Neural progenitor cell (in vitro differentiated cells): ENCODE data around the gene CACNA1C. TPM values are rescaled to one million over a fixed set of nuclear protein-coding genes. Genes with fewer than 3 reads are reported as not detected.

ENCODE experiments used
- DNase-seq: peaks from one replicate; pipeline ENCODE4 v3.0.0-alpha.2; 2016; ENCODE audit warnings: low spot score
- H2AFZ ChIP-seq: fragments of 200-600 bp; sonication (generic); replicated peaks from 2 replicates; pipeline ENCODE4 v1.6.1; 2016; ENCODE audit warnings: antibody characterized with exemption
- H3F3A ChIP-seq: fragments of 200-600 bp; sonication (generic); 2 replicates; pipeline ENCODE4 v1.6.1; 2016; ENCODE audit warnings: antibody characterized with exemption, low read depth
- H3K27ac ChIP-seq: fragments of 200-600 bp; sonication (generic); 2 replicates; pipeline ENCODE4 v1.5.1; 2016; ENCODE audit warnings: mild to moderate bottlenecking
- H3K27me3 ChIP-seq: fragments of 200-600 bp; sonication (generic); 2 replicates; pipeline ENCODE4 v1.6.1; 2016; ENCODE audit warnings: mild to moderate bottlenecking, moderate library complexity
- H3K36me3 ChIP-seq: fragments of 200-600 bp; sonication (generic); 2 replicates; pipeline ENCODE4 v1.5.1; 2016
- H3K4me1 ChIP-seq: fragments of 200-600 bp; sonication (generic); 2 replicates; pipeline ENCODE4 v1.6.1; 2016; ENCODE audit warnings: mixed run types
- H3K4me2 ChIP-seq: fragments of 200-600 bp; sonication (generic); 2 replicates; pipeline ENCODE4 v1.6.1; 2016
- H3K4me3 ChIP-seq: fragments of 200-600 bp; sonication (generic); 2 replicates; pipeline ENCODE4 v1.5.1; 2016
- H3K79me2 ChIP-seq: fragments of 200-600 bp; sonication (generic); 2 replicates; pipeline ENCODE4 v1.6.1; 2016; ENCODE audit warnings: low read depth
- H3K9ac ChIP-seq: fragments of 200-600 bp; sonication (generic); 2 replicates; pipeline ENCODE4 v1.6.1; 2016
- H3K9me3 ChIP-seq: fragments of 200-600 bp; sonication (generic); 2 replicates; pipeline ENCODE4 v1.5.1; 2016; ENCODE audit warnings: low read depth
- H4K20me1 ChIP-seq: fragments of 200-600 bp; sonication (generic); 2 replicates; pipeline ENCODE4 v1.6.1; 2016; ENCODE audit warnings: low read depth
- H3K27ac Mint-ChIP-seq: 3 replicates; pipeline ENCODE4 v1.8.0; 2021; ENCODE audit warnings: mixed read lengths
- H3K27me3 Mint-ChIP-seq: 2 replicates; pipeline ENCODE4 v1.8.0; 2022; ENCODE audit warnings: low read depth, mild to moderate bottlenecking, inconsistent platforms, moderate library complexity, mixed read lengths; ENCODE audit not compliant: insufficient read depth
- H3K36me3 Mint-ChIP-seq: 3 replicates; pipeline ENCODE4 v1.8.0; 2021; ENCODE audit warnings: mixed read lengths
- H3K4me1 Mint-ChIP-seq: 3 replicates; pipeline ENCODE4 v1.8.0; 2021; ENCODE audit warnings: mixed read lengths
- H3K4me3 Mint-ChIP-seq: 3 replicates; pipeline ENCODE4 v1.8.0; 2021; ENCODE audit warnings: mild to moderate bottlenecking, moderate library complexity, mixed read lengths
- H3K9me3 Mint-ChIP-seq: 3 replicates; pipeline ENCODE4 v1.8.0; 2020; ENCODE audit warnings: mixed read lengths
- EZH2 ChIP-seq: fragments of 200-600 bp; sonication (generic); IDR thresholded peaks from 2 replicates; pipeline ENCODE4 v1.6.1; 2017; ENCODE audit warnings: antibody characterized with exemption, mild to moderate bottlenecking, moderate library complexity
- EZH2phosphoT487 ChIP-seq: fragments of 200-600 bp; sonication (generic); IDR thresholded peaks from 2 replicates; pipeline ENCODE4 v1.6.1; 2017; ENCODE audit warnings: antibody characterized with exemption
- total RNA-seq: library from RNA; depleted of rRNA; stranded (reverse); fragments of >200 nt; gene quantifications from 2 replicates; pipeline ENCODE4 v1.2.3, GENCODE V29; 2015; ENCODE audit warnings: low replicate concordance
- TF ChIP-seq, protein P1 (sequence below): fragments of 200-600 bp; sonication (generic); IDR thresholded peaks from 2 replicates; pipeline ENCODE4 v1.5.1; 2017; ENCODE audit warnings: antibody characterized with exemption, mild to moderate bottlenecking

CACNA1C gene
- total RNA-seq, 1 donor from 2014 or later: 2.7 TPM

DNA sequence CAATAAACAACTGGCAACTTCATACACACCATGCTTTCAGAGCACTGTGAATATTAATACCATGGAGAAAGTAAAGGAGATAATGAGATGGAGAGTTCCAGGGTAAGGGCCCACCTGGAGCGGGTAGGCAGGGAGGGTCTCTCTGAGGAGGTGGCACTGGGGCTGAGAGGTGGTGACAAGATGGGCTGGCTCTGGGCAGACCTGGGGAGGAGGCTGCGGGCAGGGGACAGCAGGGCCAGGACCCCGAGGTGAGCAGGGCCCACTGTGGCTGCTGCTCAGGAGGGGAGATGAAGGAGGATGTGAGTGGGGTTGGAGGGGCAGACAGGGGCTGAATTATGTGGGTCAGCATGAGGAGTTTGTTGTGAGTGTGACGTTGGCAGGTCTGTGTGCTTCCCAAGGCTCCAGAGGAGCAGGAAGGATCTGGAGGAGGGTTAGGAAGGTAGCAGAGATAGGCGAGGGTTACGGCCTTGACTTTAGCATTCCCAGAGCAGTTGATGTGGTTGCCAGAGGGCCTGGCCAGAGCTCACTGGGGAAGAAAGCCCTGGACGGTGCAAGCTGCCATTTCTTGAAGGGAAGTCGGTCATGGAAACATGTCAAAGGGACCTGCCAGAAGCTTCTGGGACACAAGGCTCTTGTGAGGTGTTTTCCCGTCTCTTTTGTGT lies 88.2 kb downstream of the CACNA1C start:
- no peaks in the 10 kb centered on the region for H3K9me3 ChIP-seq
- Mint-ChIP-seq H3K27me3 (peaks cover 3% of the 10 kb centered on the region), H3K4me1 (peaks cover 23% of the 10 kb centered on the region), H3K4me3 (no peak overlapping the region), H3K9me3 (no peaks in the 10 kb centered on the region), H3K27ac (peak overlapping the region; percentile 79), H3K36me3 (no peaks in the 10 kb centered on the region)
- H3K4me2 ChIP-seq: no peak overlapping the region
- no peak overlapping the region for H3K27ac ChIP-seq
- TF ChIP-seq EZH2 (no peak), EZH2phosphoT487 (no peak)
- TF ChIP-seq, protein P1, sequence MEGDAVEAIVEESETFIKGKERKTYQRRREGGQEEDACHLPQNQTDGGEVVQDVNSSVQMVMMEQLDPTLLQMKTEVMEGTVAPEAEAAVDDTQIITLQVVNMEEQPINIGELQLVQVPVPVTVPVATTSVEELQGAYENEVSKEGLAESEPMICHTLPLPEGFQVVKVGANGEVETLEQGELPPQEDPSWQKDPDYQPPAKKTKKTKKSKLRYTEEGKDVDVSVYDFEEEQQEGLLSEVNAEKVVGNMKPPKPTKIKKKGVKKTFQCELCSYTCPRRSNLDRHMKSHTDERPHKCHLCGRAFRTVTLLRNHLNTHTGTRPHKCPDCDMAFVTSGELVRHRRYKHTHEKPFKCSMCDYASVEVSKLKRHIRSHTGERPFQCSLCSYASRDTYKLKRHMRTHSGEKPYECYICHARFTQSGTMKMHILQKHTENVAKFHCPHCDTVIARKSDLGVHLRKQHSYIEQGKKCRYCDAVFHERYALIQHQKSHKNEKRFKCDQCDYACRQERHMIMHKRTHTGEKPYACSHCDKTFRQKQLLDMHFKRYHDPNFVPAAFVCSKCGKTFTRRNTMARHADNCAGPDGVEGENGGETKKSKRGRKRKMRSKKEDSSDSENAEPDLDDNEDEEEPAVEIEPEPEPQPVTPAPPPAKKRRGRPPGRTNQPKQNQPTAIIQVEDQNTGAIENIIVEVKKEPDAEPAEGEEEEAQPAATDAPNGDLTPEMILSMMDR: no peak
- H2AFZ ChIP-seq: no peak overlapping the region
- no peaks in the 10 kb centered on the region for H3K79me2 ChIP-seq
- no peaks in the 10 kb centered on the region for H3F3A ChIP-seq
- no peak for DNase-seq
- H3K36me3 ChIP-seq: no peaks in the 10 kb centered on the region
- H3K9ac ChIP-seq: no peak overlapping the region
- H4K20me1 ChIP-seq: no peaks in the 10 kb centered on the region
- H3K4me1 ChIP-seq: peaks cover 8% of the 10 kb centered on the region
- H3K27me3 ChIP-seq: no peaks in the 10 kb centered on the region
- H3K4me3 ChIP-seq: no peak overlapping the region

DNA sequence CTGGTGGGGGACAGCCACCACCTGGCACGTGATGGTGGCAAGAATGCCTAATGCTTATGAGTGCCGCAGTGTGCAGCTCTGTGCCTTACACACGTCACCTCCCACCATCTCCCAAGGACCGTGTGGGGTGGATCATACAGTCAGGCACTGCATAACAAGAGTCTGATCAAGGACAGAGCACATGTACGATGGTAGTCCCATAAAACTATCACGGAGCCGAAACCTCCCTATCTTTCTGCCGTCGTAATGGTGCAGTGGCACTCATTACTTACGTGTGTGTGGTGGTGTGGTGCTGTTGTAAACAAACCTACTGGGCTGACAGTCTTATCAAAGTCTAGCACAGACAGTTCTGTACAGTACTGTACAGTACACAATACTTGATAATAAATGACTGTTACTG lies 89.3 kb downstream of the CACNA1C start:
- H3K4me2 ChIP-seq: no peak overlapping the region
- H3K9ac ChIP-seq: no peak overlapping the region
- H3K4me3 ChIP-seq: no peak overlapping the region
- no peak overlapping the region for H3K27ac ChIP-seq
- no peak overlapping the region for H2AFZ ChIP-seq
- no peak for DNase-seq
- no peaks in the 10 kb centered on the region for H3K36me3 ChIP-seq
- no peak overlapping the region for H3K27ac Mint-ChIP-seq
- no peaks in the 10 kb centered on the region for H3K9me3 ChIP-seq
- no peaks in the 10 kb centered on the region for H3K9me3 Mint-ChIP-seq
- peaks cover 3% of the 10 kb centered on the region for H3K4me1 ChIP-seq
- no peaks in the 10 kb centered on the region for H3K36me3 Mint-ChIP-seq
- no peaks in the 10 kb centered on the region for H3K27me3 ChIP-seq
- no peak overlapping the region for H3K4me3 Mint-ChIP-seq
- H3F3A ChIP-seq: no peaks in the 10 kb centered on the region
- H4K20me1 ChIP-seq: no peaks in the 10 kb centered on the region
- H3K4me1 Mint-ChIP-seq: peaks cover 17% of the 10 kb centered on the region
- H3K27me3 Mint-ChIP-seq: peaks cover 3% of the 10 kb centered on the region
- no peak for TF ChIP-seq EZH2phosphoT487
- no peak for TF ChIP-seq EZH2
- TF ChIP-seq, protein P1: no peak
- no peaks in the 10 kb centered on the region for H3K79me2 ChIP-seq

DNA sequence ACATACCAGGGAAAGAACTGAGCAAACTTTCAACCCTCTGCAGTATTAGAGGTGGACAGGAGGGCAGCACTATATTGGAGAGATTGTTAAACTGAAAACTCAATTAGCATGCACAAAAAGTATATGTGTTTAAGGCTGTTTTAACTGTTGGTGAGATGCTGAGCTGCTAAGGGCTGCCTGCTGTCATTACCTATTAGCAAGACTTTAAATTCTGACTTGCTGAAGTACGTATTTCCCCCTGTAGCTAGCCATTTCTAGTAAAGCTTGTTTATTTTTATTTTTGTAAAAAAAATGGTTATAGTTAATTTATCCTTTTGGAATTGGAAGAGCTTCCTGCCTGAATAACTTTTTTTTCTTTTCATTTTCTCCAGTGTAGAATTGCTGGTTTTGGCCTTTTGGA lies 92.2 kb downstream of the CACNA1C start:
- peaks cover 3% of the 10 kb centered on the region for H3K4me1 ChIP-seq
- H3K9me3 ChIP-seq: no peaks in the 10 kb centered on the region
- Mint-ChIP-seq H3K9me3 (no peaks in the 10 kb centered on the region), H3K4me1 (peaks cover 8% of the 10 kb centered on the region), H3K36me3 (no peaks in the 10 kb centered on the region), H3K4me3 (no peak overlapping the region), H3K27me3 (no peaks in the 10 kb centered on the region), H3K27ac (no peak overlapping the region)
- H3K4me3 ChIP-seq: no peak overlapping the region
- DNase-seq: no peak
- H3K36me3 ChIP-seq: no peaks in the 10 kb centered on the region
- TF ChIP-seq EZH2: no peak
- TF ChIP-seq, protein P1: no peak
- TF ChIP-seq EZH2phosphoT487: no peak
- H2AFZ ChIP-seq: no peak overlapping the region
- no peaks in the 10 kb centered on the region for H3F3A ChIP-seq
- no peaks in the 10 kb centered on the region for H3K79me2 ChIP-seq
- H3K9ac ChIP-seq: no peak overlapping the region
- H3K27ac ChIP-seq: no peak overlapping the region
- no peak overlapping the region for H3K4me2 ChIP-seq
- H4K20me1 ChIP-seq: no peaks in the 10 kb centered on the region
- H3K27me3 ChIP-seq: no peaks in the 10 kb centered on the region
